ENCODE measurements around the gene TEX13C. TPM values are rescaled to one million over a fixed set of nuclear protein-coding genes. Genes with fewer than 3 reads are reported as not detected.

The TEX13C gene
- total and polyA plus RNA-seq, 2 of the 13 experiments (the other 11 are each of a cell fraction or from before 2014, with no cell fraction given) = not detected

DNA sequence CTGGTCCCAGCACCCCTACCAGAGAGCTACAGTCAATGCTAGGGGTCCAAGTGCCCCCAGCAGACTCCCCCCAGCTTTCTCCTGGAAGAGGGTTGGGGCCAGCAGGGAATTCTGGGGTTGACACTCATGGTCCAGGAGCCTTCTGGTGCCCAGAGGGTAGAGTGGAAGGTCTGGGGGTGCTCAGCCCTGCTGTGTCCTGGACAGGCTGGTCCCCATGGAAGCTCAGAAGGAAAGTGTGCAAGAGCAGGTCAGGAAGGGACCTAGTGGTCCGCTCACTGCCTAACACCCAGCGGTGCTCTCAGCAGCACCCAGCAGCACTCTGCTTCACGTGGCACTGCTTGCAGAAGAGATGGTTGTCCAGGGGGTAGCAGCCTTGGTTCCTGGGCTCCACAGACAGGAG is 6.9 kb downstream of the TEX13C start:
- Histone ChIP-seq H3K4me2 (ENCODE audit: low read depth, low read length) (no peak overlapping the region), H3K9me3 (ENCODE audit: low read length) (no peaks in the 10 kb centered on the region), H3K27ac (ENCODE audit: extremely low read length, insufficient read depth, low read length) (no peak overlapping the region), H4K20me1 (ENCODE audit: insufficient read depth, low read length) (no peaks in the 10 kb centered on the region), H3K9ac (ENCODE audit: insufficient read depth, low read depth, low read length) (no peak overlapping the region), H3K36me3 (replicated peaks in 1 of 2; ENCODE audit: control insufficient read depth in 1 of 2, insufficient read depth in 2 of 2, low read length in 2 of 2) (no peaks in the 10 kb centered on the region), H3K27me3 (ENCODE audit: control insufficient read depth in 1 of 2, insufficient read depth in 2 of 2, low read length in 2 of 2) (no peaks in the 10 kb centered on the region), H3K4me1 (ENCODE audit: insufficient read depth, low read length) (no peaks in the 10 kb centered on the region), H3K4me3 (replicated peaks in 1 of 3; ENCODE audit: insufficient read depth in 1 of 3, low read depth in 2 of 3, low read length in 3 of 3) (no peak overlapping the region), H2AFZ (ENCODE audit: low read length) (no peak overlapping the region), H3K79me2 (ENCODE audit: insufficient read depth, low read length) (no peaks in the 10 kb centered on the region)
- DNase-seq (ENCODE audit: low spot score) = no peak
- ChIA-PET CTCF (ENCODE audit: low intra/inter-chr PET ratio, low total read pairs) (no interaction called here), POLR2A (no interaction called here)
- ATAC-seq = no peak
- intact Hi-C loops (cut with micrococcal nuclease; ENCODE audit: unreplicated experiment) = no loop called here
- no TSS peak for BruUV-seq (replicated peaks)
- no peak for FAIRE-seq
- in situ Hi-C loops (cut with HindIII; ENCODE audit: extremely low pct_ligation_motif_present, low pct_unique_long_range_greater_than_20kb) = no loop called here
- TF ChIP-seq, protein P1, sequence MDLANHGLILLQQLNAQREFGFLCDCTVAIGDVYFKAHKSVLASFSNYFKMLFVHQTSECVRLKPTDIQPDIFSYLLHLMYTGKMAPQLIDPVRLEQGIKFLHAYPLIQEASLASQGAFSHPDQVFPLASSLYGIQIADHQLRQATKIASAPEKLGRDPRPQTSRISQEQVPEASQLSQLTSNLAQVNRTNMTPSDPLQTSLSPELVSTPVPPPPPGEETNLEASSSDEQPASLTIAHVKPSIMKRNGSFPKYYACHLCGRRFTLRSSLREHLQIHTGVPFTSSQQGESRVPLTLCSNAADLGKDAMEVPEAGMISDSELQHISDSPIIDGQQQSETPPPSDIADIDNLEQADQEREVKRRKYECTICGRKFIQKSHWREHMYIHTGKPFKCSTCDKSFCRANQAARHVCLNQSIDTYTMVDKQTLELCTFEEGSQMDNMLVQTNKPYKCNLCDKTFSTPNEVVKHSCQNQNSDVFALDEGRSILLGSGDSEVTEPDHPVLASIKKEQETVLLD (CRISPR knock-in tag; IDR thresholded peaks at IDR 0.05; ENCODE audit: low read depth) = no peak
- no peak for TF ChIP-seq ZNF768 (CRISPR knock-in tag; IDR thresholded peaks at IDR 0.05)
- no peak for TF ChIP-seq CSRNP2 (CRISPR knock-in tag; conservative IDR thresholded peaks at IDR 0.05; ENCODE audit: low read depth)
- TF ChIP-seq GLI4 (CRISPR knock-in tag; IDR thresholded peaks at IDR 0.05; ENCODE audit: borderline replicate concordance) = no peak
- TF ChIP-seq, protein P2, sequence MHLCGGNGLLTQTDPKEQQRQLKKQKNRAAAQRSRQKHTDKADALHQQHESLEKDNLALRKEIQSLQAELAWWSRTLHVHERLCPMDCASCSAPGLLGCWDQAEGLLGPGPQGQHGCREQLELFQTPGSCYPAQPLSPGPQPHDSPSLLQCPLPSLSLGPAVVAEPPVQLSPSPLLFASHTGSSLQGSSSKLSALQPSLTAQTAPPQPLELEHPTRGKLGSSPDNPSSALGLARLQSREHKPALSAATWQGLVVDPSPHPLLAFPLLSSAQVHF (CRISPR knock-in tag; IDR thresholded peaks at IDR 0.05) = no peak
- no peak for TF ChIP-seq ZNF605 (CRISPR knock-in tag; IDR thresholded peaks at IDR 0.05)
- no peak for TF ChIP-seq XBP1 (CRISPR knock-in tag; IDR thresholded peaks at IDR 0.05)
- no peak for TF ChIP-seq ATRX (CRISPR knock-in tag; IDR thresholded peaks at IDR 0.05; ENCODE audit: borderline replicate concordance)
- TF ChIP-seq ZNF280B (CRISPR knock-in tag; IDR thresholded peaks at IDR 0.05; ENCODE audit: borderline replicate concordance) = no peak
- no peak for TF ChIP-seq SMYD3 (CRISPR knock-in tag; IDR thresholded peaks at IDR 0.05)
- no peak for TF ChIP-seq SIN3A (IDR thresholded peaks at IDR 0.05; ENCODE audit: borderline replicate concordance, low read depth, low read length)
- TF ChIP-seq, protein P3, sequence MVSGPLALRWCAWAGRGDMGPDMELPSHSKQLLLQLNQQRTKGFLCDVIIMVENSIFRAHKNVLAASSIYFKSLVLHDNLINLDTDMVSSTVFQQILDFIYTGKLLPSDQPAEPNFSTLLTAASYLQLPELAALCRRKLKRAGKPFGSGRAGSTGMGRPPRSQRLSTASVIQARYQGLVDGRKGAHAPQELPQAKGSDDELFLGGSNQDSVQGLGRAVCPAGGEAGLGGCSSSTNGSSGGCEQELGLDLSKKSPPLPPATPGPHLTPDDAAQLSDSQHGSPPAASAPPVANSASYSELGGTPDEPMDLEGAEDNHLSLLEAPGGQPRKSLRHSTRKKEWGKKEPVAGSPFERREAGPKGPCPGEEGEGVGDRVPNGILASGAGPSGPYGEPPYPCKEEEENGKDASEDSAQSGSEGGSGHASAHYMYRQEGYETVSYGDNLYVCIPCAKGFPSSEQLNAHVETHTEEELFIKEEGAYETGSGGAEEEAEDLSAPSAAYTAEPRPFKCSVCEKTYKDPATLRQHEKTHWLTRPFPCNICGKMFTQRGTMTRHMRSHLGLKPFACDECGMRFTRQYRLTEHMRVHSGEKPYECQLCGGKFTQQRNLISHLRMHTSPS (CRISPR knock-in tag; IDR thresholded peaks at IDR 0.05; ENCODE audit: low read depth) = no peak
- TF ChIP-seq ZBTB33 (CRISPR knock-in tag; IDR thresholded peaks at IDR 0.05) = no peak
- WGBS (ENCODE audit: low lambda C conversion rate) = no CpG with 5 or more reads among the region's 3 CpGs

Data from HepG2 (cell line).